Thyroid gland (tissue), 4 donors: ENCODE results near the gene DLG2.

Experiments
- POLR2A ChIP-seq, 2 donors: fragments of 450-650 bp; IDR thresholded peaks; one replicate each; pipeline ENCODE4 v1.6.1; 2017; ENCODE audit warnings: antibody characterized with exemption in 2 of 2, mild to moderate bottlenecking in 2 of 2, moderate library complexity in 1 of 2
- TF ChIP-seq, protein P1 (sequence below), 6 experiments: fragments of 200-600 bp in 3 of 6; fragments of 450-650 bp in 3 of 6; sonication (generic) in 3 of 6; IDR thresholded peaks; one replicate each; pipeline ENCODE4 v1.5.1; 2016 to 2019; ENCODE audit warnings: antibody characterized with exemption in 6 of 6, mild to moderate bottlenecking in 2 of 6, inconsistent platforms in 1 of 6, moderate library complexity in 1 of 6

DNA sequence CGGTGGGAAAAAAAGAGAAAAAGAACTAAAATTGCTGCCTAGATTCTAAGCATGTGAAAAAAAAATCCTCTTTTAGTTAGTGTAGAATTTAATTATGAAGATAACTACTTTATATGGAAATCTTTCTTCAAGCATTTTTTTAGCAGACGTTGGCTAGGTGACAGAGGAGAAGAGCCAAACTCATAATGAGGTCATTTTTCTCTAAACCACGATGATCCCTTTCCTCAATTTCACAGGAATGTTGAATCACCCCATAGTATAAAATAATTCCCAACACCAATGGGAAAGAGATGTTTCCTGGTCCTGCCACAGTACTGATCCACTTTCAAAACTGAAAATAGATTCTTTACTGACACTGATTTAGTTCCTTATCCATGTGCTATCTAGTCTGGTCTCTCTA lies 319.8 kb downstream of the DLG2 start:
- TF ChIP-seq, protein P1, sequence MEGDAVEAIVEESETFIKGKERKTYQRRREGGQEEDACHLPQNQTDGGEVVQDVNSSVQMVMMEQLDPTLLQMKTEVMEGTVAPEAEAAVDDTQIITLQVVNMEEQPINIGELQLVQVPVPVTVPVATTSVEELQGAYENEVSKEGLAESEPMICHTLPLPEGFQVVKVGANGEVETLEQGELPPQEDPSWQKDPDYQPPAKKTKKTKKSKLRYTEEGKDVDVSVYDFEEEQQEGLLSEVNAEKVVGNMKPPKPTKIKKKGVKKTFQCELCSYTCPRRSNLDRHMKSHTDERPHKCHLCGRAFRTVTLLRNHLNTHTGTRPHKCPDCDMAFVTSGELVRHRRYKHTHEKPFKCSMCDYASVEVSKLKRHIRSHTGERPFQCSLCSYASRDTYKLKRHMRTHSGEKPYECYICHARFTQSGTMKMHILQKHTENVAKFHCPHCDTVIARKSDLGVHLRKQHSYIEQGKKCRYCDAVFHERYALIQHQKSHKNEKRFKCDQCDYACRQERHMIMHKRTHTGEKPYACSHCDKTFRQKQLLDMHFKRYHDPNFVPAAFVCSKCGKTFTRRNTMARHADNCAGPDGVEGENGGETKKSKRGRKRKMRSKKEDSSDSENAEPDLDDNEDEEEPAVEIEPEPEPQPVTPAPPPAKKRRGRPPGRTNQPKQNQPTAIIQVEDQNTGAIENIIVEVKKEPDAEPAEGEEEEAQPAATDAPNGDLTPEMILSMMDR (IDR thresholded peaks at IDR 0.05) = no peak
- no peak for TF ChIP-seq POLR2A (IDR thresholded peaks at IDR 0.05)
